GM18511 (cell line): Measurements from ENCODE around the gene ANTXRL.
"Not testable (repeated sequence)": the region's sequence is repeated elsewhere in the genome, so short reads cannot be mapped to it uniquely, and the experiment has no call there.

ENCODE experiments used
- ATAC-seq: cut with Tn5 transposase; IDR thresholded peaks from one replicate; pipeline ENCODE4 v1.9.1; 2021; ENCODE audit warnings: mild to moderate bottlenecking, moderate library complexity; ENCODE audit not compliant: unreplicated experiment

The ANTXRL gene

GRCh38 chr10:46286991-46287693 lies at the start of gene ANTXRL:
ANTXRL (plus strand) TSS chr10:46286997; CDS start chr10:46287263, 266 bp downstream.
- ATAC-seq, result no peak

GRCh38 chr10:46237815-46238510 lies 48.8 kb upstream of the ANTXRL start:
- ATAC-seq, result no peak

- peak; percentile 50 for ATAC-seq
Measured at GRCh38 chr10:46239247-46239646, 47.5 kb upstream of the ANTXRL start.

GRCh38 chr10:46239993-46240683 lies 46.7 kb upstream of the ANTXRL start:
- no peak for ATAC-seq

- no peak for ATAC-seq
Measured at GRCh38 chr10:46240684-46241565, 45.9 kb upstream of the ANTXRL start.

- ATAC-seq, result no peak
Measured at GRCh38 chr10:46245381-46245900, 41.4 kb upstream of the ANTXRL start.

- not testable (repeated sequence) for ATAC-seq
Measured at GRCh38 chr10:46246400-46247180, 40.2 kb upstream of the ANTXRL start.

GRCh38 chr10:46247181-46247475 lies 39.7 kb upstream of the ANTXRL start:
- ATAC-seq, result no peak

GRCh38 chr10:46247808-46248569 lies 38.8 kb upstream of the ANTXRL start:
- ATAC-seq, result no peak

- ATAC-seq, result no peak
Measured at GRCh38 chr10:46248651-46249146, 38.1 kb upstream of the ANTXRL start.

GRCh38 chr10:46249617-46250344 lies 37.0 kb upstream of the ANTXRL start:
- not testable (repeated sequence) for ATAC-seq

- no peak for ATAC-seq
Measured at GRCh38 chr10:46250481-46250880, 36.3 kb upstream of the ANTXRL start.

GRCh38 chr10:46250898-46251856 lies 35.6 kb upstream of the ANTXRL start:
- no peak for ATAC-seq

GRCh38 chr10:46251857-46252847 lies 34.6 kb upstream of the ANTXRL start:
- no peak for ATAC-seq

GRCh38 chr10:46253076-46254006 lies 33.5 kb upstream of the ANTXRL start:
- ATAC-seq, result no peak
